HepG2 (cell line): Measurements from ENCODE around the gene MSH4. TPM values are rescaled to one million over a fixed set of nuclear protein-coding genes. Genes with fewer than 3 reads are reported as not detected.
A peak's percentile ranks its signal among the peaks of the same experiment; 100 is the strongest.

Source experiments
- ATAC-seq: fragments of 200-7000 bp; cut with Tn5 transposase; 3 replicates; pipeline ENCODE4 v1.9.1; 2020; ENCODE audit warnings: mild to moderate bottlenecking, moderate library complexity
- BruUV-seq: library from RNA; stranded (reverse); fragments of 400-500 nt; replicated peaks from 2 replicates; lab custom pipeline; 2021; lab: Mats Ljungman, UMichigan
- CTCF ChIA-PET: fragments of 300-600 bp; formaldehyde crosslinking; extraction: SDS; loops from one replicate; lab custom pipeline; 2021; ENCODE audit warnings: low total read pairs, inconsistent platforms, low intra/inter-chr PET ratio; lab: Yijun Ruan, JAX
- POLR2A ChIA-PET: fragments of 350-600 bp; sonication (Branson Sonifier 250); formaldehyde crosslinking; loops from one replicate; lab custom pipeline; 2020; ENCODE audit warnings: antibody characterized with exemption, inconsistent platforms; lab: Yijun Ruan, JAX
- DNase-seq: peaks from one replicate; pipeline ENCODE4 v3.0.0-alpha.2; 2015; ENCODE audit warnings: low spot score
- FAIRE-seq: peaks from 3 replicates; lab custom pipeline; 2011; peaks lifted over from hg19 to GRCh38; lab: Jason Lieb, UNC
- H2AFZ ChIP-seq: one replicate; pipeline ENCODE4 v1.6.1; 2011; ENCODE audit warnings: low read length, inconsistent platforms
- H3K27ac ChIP-seq: fragments of 300-600 bp; 3 replicates; pipeline ENCODE4 v1.8.0; 2011; ENCODE audit warnings: mixed run types, mild to moderate bottlenecking, mixed read lengths, low read length, inconsistent platforms; ENCODE audit not compliant: insufficient read depth; ENCODE audit errors: extremely low read length
- H3K27me3 ChIP-seq, 2 experiments: fragments of 200-600 bp in 1 of 2; 2 replicates in 1 of 2; 3 replicates in 1 of 2; pipeline versions ENCODE4 v1.6.0 to v1.8.0; 2011; ENCODE audit warnings: low read length in 2 of 2, mild to moderate bottlenecking in 2 of 2, moderate library complexity in 2 of 2, inconsistent platforms in 1 of 2; ENCODE audit not compliant: insufficient read depth in 2 of 2, control insufficient read depth in 1 of 2
- H3K36me3 ChIP-seq, 2 experiments: fragments of 200-600 bp in 1 of 2; replicated peaks in 1 of 2; 2 replicates in 1 of 2; 3 replicates in 1 of 2; pipeline versions ENCODE4 v1.5.1 to v1.8.0; 2011; ENCODE audit warnings: low read length in 2 of 2, inconsistent platforms in 1 of 2; ENCODE audit not compliant: insufficient read depth in 2 of 2, control insufficient read depth in 1 of 2
- H3K4me1 ChIP-seq: 2 replicates; pipeline ENCODE4 v1.5.1; 2012; ENCODE audit warnings: low read length, inconsistent platforms; ENCODE audit not compliant: insufficient read depth
- H3K4me2 ChIP-seq: 2 replicates; pipeline ENCODE4 v1.6.0; 2011; ENCODE audit warnings: low read depth, low read length, inconsistent platforms
- H3K4me3 ChIP-seq, 3 experiments: fragments of 200-600 bp in 1 of 3; sonication (generic), shearing (Covaris generic) in 1 of 3; replicated peaks in 1 of 3; 2 replicates each; pipeline ENCODE4 v1.5.1; 2011 to 2016; ENCODE audit warnings: low read length in 3 of 3, inconsistent platforms in 2 of 3, low read depth in 2 of 3, mild to moderate bottlenecking in 2 of 3, control low read depth in 1 of 3, mixed read lengths in 1 of 3; ENCODE audit not compliant: insufficient read depth in 1 of 3
- H3K79me2 ChIP-seq: one replicate; pipeline ENCODE4 v1.6.1; 2011; ENCODE audit warnings: low read length, inconsistent platforms; ENCODE audit not compliant: insufficient read depth
- H3K9ac ChIP-seq: 2 replicates; pipeline ENCODE4 v1.6.0; 2011; ENCODE audit warnings: mild to moderate bottlenecking, low read depth, low read length, inconsistent platforms; ENCODE audit not compliant: insufficient read depth
- H3K9me3 ChIP-seq: 2 replicates; pipeline ENCODE4 v1.5.1; 2012; ENCODE audit warnings: mild to moderate bottlenecking, low read length
- H4K20me1 ChIP-seq: 2 replicates; pipeline ENCODE4 v1.6.0; 2011; ENCODE audit warnings: inconsistent platforms, mild to moderate bottlenecking, low read length, moderate library complexity; ENCODE audit not compliant: insufficient read depth
- AKAP8 ChIP-seq: sonication (generic); formaldehyde crosslinking; IDR thresholded peaks from 2 replicates; pipeline ENCODE4 v1.5.1; 2020; ENCODE audit warnings: mild to moderate bottlenecking, missing genetic modification reagents
- CBX5 ChIP-seq: sonication (generic); formaldehyde crosslinking; IDR thresholded peaks from 2 replicates; pipeline ENCODE4 v1.4.0; 2020; ENCODE audit warnings: missing genetic modification reagents, borderline replicate concordance
- CENPX ChIP-seq: sonication (generic); formaldehyde crosslinking; IDR thresholded peaks from 2 replicates; pipeline ENCODE4 v1.9.0; 2021; ENCODE audit warnings: mild to moderate bottlenecking, missing genetic modification reagents, moderate library complexity
- CREM ChIP-seq, 2 experiments: sonication (generic) in 1 of 2; formaldehyde crosslinking in 1 of 2; IDR thresholded peaks; 2 replicates each; pipeline versions ENCODE4 v1.4.0 to v1.6.1; 2016 to 2020; ENCODE audit warnings: antibody characterized with exemption in 1 of 2, mild to moderate bottlenecking in 1 of 2, missing genetic modification reagents in 1 of 2
- FOXA1 ChIP-seq, 2 experiments: fragments of 450-650 bp in 1 of 2; sonication (generic) in 1 of 2; formaldehyde crosslinking in 1 of 2; IDR thresholded peaks; 2 replicates each; pipeline versions ENCODE4 v1.4.0 to v1.6.1; 2016 to 2020; ENCODE audit warnings: missing genetic modification reagents in 1 of 2
- GABPB1 ChIP-seq: IDR thresholded peaks from 2 replicates; pipeline ENCODE4 v1.6.1; 2016; ENCODE audit warnings: mild to moderate bottlenecking, missing genetic modification reagents, moderate library complexity, missing compliant biosample characterization
- HMG20A ChIP-seq: IDR thresholded peaks from 2 replicates; pipeline ENCODE4 v1.6.1; 2016; ENCODE audit warnings: borderline replicate concordance
- NR2F1 ChIP-seq, 2 experiments: fragments of 450-650 bp in 1 of 2; formaldehyde crosslinking in 1 of 2; IDR thresholded peaks; 2 replicates each; pipeline versions ENCODE4 v1.5.0 to v1.6.1; 2016 to 2020; ENCODE audit warnings: mild to moderate bottlenecking in 1 of 2, missing compliant biosample characterization in 1 of 2, missing genetic modification reagents in 1 of 2, moderate library complexity in 1 of 2
- NR2F2 ChIP-seq: IDR thresholded peaks from 2 replicates; pipeline ENCODE4 v1.6.1; 2012; ENCODE audit warnings: low read depth, inconsistent platforms, borderline replicate concordance
- RARA ChIP-seq: IDR thresholded peaks from 2 replicates; pipeline ENCODE4 v1.6.1; 2016; ENCODE audit warnings: missing genetic modification reagents, missing compliant biosample characterization
- SOX5 ChIP-seq: IDR thresholded peaks from 2 replicates; pipeline ENCODE4 v1.6.1; 2016; ENCODE audit warnings: borderline replicate concordance
- SOX6 ChIP-seq, 2 experiments: fragments of 450-650 bp in 1 of 2; sonication (generic) in 1 of 2; formaldehyde crosslinking in 1 of 2; IDR thresholded peaks; 2 replicates each; pipeline versions ENCODE4 v1.4.0 to v1.6.1; 2017 to 2020; ENCODE audit warnings: antibody characterized with exemption in 1 of 2, mild to moderate bottlenecking in 1 of 2, missing genetic modification reagents in 1 of 2
- ZNF841 ChIP-seq: sonication (generic); formaldehyde crosslinking; IDR thresholded peaks from 2 replicates; pipeline ENCODE4 v1.8.1; 2023; ENCODE audit warnings: missing genetic modification reagents, borderline replicate concordance
- ZSCAN21 ChIP-seq: sonication (generic); formaldehyde crosslinking; IDR thresholded peaks from 2 replicates; pipeline ENCODE4 v1.8.0; 2022; ENCODE audit warnings: mild to moderate bottlenecking, missing genetic modification reagents, moderate library complexity, borderline replicate concordance
- WGBS: methylation state at CpG from one replicate; pipeline ENCODE4 v1.1.6; 2017; ENCODE audit warnings: low lambda C conversion rate; 5-methylcytosine and 5-hydroxymethylcytosine counted together
- in situ Hi-C: cut with HindIII; loops from 2 replicates; pipeline ENCODE4 v1.10.0; 2017; ENCODE audit warnings: low pct_unique_long_range_greater_than_20kb; ENCODE audit not compliant: extremely low pct_ligation_motif_present
- intact Hi-C: fragments of 100-400 bp; cut with micrococcal nuclease; formaldehyde crosslinking; loops from one replicate; pipeline ENCODE4 v1.10.0; 2022; ENCODE audit not compliant: unreplicated experiment
- polyA plus RNA-seq, 8 experiments: library from polyadenylated mRNA; depleted of rRNA in 3 of 8; stranded (reverse) in 7 of 8; unstranded in 1 of 8; fragments of >200 nt; fragmentation: Illumina TruSeq in 4 of 8; extraction: Trizol in 4 of 8; gene quantifications; 2 replicates each; pipeline versions ENCODE4 v1.2.1 to v1.2.3, GENCODE V29; 2011 to 2016; ENCODE audit warnings: low read depth in 4 of 8, missing spikeins in 1 of 8, mixed read lengths in 1 of 8; ENCODE audit not compliant: insufficient read depth in 1 of 8
- total RNA-seq, 5 experiments: library from RNA; depleted of rRNA; stranded (reverse); fragments of >200 nt; fragmentation: Illumina TruSeq; extraction: Trizol; gene quantifications; 2 replicates each; pipeline ENCODE4 v1.2.3, GENCODE V29; 2016; ENCODE audit warnings: low read depth in 1 of 5
- TF ChIP-seq, protein P1 (sequence below), 2 experiments: IDR thresholded peaks; 2 replicates each; pipeline ENCODE4 v1.6.1; 2011 to 2012; ENCODE audit warnings: low read length in 2 of 2, borderline replicate concordance in 1 of 2, low read depth in 1 of 2, mild to moderate bottlenecking in 1 of 2, moderate library complexity in 1 of 2
- TF ChIP-seq, protein P2 (sequence below): IDR thresholded peaks from 2 replicates; pipeline ENCODE4 v1.6.1; 2012; ENCODE audit warnings: inconsistent platforms
- TF ChIP-seq, protein P3 (sequence below): fragments of 450-650 bp; IDR thresholded peaks from 2 replicates; pipeline ENCODE4 v1.6.1; 2017; ENCODE audit warnings: mild to moderate bottlenecking

MSH4 gene
- total and polyA plus RNA-seq, 2 of the 13 experiments (the other 11 are each of a cell fraction or from before 2014, with no cell fraction given) = 0.01 to 0.09 TPM

DNA sequence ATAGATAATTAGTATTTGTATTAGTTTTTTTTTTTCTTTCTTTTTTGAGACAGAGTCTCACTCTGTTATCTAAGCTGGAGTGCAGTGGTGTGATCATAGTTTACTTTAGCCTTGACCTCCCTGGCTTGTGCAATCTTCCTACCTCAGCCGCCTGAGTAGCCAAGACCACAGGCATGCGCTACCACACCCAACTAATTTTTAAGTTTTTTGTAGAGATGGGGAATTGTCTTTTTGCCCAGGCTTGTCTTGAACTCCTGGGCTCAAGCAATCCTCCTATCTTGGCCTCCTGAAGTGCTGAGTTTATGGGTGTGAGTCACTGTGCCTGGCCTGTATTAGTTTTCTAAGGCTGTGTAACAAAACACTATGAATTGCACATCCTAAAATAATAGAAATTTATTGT lies 58.3 kb downstream of the MSH4 start:
- 2% methylated on average over 2 of the region's 2 CpGs for WGBS
- FAIRE-seq = peak; percentile 26
- TF ChIP-seq GABPB1 (CRISPR knock-in tag) (no peak), RARA (CRISPR knock-in tag) (peak; percentile 90), CBX5 (CRISPR knock-in tag) (no peak), CREM (IDR thresholded peaks at IDR 0.05) (0 out of 2 replicates have a peak, but pooled peaks have one; percentile 29), CREM (CRISPR knock-in tag; IDR thresholded peaks at IDR 0.05) (no peak), NR2F1 (CRISPR knock-in tag; IDR thresholded peaks at IDR 0.05) (peak; percentile 76 to 77), ZNF841 (CRISPR knock-in tag) (no peak), SOX6 (IDR thresholded peaks at IDR 0.05) (no peak), SOX6 (CRISPR knock-in tag; IDR thresholded peaks at IDR 0.05) (peak; percentile 58), ZSCAN21 (CRISPR knock-in tag) (no peak), SOX5 (CRISPR knock-in tag) (peak; percentile 40; the same call in 1 of the 2 replicates), NR2F2 (peak; percentile 64), HMG20A (CRISPR knock-in tag) (peak; percentile 29; the same call in 1 of the 2 replicates), FOXA1 (IDR thresholded peaks at IDR 0.05) (no peak), FOXA1 (CRISPR knock-in tag; IDR thresholded peaks at IDR 0.05) (peak; percentile 68), AKAP8 (CRISPR knock-in tag) (no peak), CENPX (no peak)
- TF ChIP-seq, protein P1, sequence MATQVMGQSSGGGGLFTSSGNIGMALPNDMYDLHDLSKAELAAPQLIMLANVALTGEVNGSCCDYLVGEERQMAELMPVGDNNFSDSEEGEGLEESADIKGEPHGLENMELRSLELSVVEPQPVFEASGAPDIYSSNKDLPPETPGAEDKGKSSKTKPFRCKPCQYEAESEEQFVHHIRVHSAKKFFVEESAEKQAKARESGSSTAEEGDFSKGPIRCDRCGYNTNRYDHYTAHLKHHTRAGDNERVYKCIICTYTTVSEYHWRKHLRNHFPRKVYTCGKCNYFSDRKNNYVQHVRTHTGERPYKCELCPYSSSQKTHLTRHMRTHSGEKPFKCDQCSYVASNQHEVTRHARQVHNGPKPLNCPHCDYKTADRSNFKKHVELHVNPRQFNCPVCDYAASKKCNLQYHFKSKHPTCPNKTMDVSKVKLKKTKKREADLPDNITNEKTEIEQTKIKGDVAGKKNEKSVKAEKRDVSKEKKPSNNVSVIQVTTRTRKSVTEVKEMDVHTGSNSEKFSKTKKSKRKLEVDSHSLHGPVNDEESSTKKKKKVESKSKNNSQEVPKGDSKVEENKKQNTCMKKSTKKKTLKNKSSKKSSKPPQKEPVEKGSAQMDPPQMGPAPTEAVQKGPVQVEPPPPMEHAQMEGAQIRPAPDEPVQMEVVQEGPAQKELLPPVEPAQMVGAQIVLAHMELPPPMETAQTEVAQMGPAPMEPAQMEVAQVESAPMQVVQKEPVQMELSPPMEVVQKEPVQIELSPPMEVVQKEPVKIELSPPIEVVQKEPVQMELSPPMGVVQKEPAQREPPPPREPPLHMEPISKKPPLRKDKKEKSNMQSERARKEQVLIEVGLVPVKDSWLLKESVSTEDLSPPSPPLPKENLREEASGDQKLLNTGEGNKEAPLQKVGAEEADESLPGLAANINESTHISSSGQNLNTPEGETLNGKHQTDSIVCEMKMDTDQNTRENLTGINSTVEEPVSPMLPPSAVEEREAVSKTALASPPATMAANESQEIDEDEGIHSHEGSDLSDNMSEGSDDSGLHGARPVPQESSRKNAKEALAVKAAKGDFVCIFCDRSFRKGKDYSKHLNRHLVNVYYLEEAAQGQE (IDR thresholded peaks at IDR 0.05; ENCODE audit: borderline replicate concordance in 1 of 2, low read depth in 1 of 2, low read length in 2 of 2) = no peak
- TF ChIP-seq, protein P2, sequence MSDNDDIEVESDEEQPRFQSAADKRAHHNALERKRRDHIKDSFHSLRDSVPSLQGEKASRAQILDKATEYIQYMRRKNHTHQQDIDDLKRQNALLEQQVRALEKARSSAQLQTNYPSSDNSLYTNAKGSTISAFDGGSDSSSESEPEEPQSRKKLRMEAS = no peak
- TF ChIP-seq, protein P3, sequence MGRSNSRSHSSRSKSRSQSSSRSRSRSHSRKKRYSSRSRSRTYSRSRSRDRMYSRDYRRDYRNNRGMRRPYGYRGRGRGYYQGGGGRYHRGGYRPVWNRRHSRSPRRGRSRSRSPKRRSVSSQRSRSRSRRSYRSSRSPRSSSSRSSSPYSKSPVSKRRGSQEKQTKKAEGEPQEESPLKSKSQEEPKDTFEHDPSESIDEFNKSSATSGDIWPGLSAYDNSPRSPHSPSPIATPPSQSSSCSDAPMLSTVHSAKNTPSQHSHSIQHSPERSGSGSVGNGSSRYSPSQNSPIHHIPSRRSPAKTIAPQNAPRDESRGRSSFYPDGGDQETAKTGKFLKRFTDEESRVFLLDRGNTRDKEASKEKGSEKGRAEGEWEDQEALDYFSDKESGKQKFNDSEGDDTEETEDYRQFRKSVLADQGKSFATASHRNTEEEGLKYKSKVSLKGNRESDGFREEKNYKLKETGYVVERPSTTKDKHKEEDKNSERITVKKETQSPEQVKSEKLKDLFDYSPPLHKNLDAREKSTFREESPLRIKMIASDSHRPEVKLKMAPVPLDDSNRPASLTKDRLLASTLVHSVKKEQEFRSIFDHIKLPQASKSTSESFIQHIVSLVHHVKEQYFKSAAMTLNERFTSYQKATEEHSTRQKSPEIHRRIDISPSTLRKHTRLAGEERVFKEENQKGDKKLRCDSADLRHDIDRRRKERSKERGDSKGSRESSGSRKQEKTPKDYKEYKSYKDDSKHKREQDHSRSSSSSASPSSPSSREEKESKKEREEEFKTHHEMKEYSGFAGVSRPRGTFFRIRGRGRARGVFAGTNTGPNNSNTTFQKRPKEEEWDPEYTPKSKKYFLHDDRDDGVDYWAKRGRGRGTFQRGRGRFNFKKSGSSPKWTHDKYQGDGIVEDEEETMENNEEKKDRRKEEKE = no peak

More for the DNA sequence above, 58.3 kb downstream of the MSH4 start:
- intact Hi-C loops = no loop called here
- DNase-seq (peak; percentile 75), ATAC-seq (peak; percentile 97)
- Histone ChIP-seq H3K27me3 (no peaks in the 10 kb centered on the region), H3K79me2 (no peaks in the 10 kb centered on the region), H2AFZ (no peak overlapping the region), H4K20me1 (no peaks in the 10 kb centered on the region), H3K4me3 (no peak overlapping the region), H3K9ac (no peak overlapping the region), H3K4me1 (peaks cover 17% of the 10 kb centered on the region), H3K4me2 (no peak overlapping the region), H3K9me3 (no peaks in the 10 kb centered on the region), H3K27ac (no peak overlapping the region), H3K36me3 (no peaks in the 10 kb centered on the region)
- POLR2A ChIA-PET = no interaction called here
- in situ Hi-C loops = no loop called here
- CTCF ChIA-PET = no interaction called here
- BruUV-seq = no TSS peak
